Measurements from ENCODE around the gene ZFP3. TPM values are rescaled to one million over a fixed set of nuclear protein-coding genes. Genes with fewer than 3 reads are reported as not detected.
"Not testable (repeated sequence)": the region's sequence is repeated elsewhere in the genome, so short reads cannot be mapped to it uniquely, and the experiment has no call there.

Gene ZFP3
- total and polyA plus RNA-seq, 2 of the 4 experiments (the other 2 are of a cell fraction): 0.54 to 0.75 TPM

GRCh38 chr17:5124896-5125295 lies 46.6 kb downstream of the ZFP3 start:
- H4K5ac ChIP-seq (ENCODE audit: low read depth, low read length); H3K4ac ChIP-seq (ENCODE audit: low read depth, low read length); H3K79me1 ChIP-seq (ENCODE audit: low read depth in 1 of 2, low read length in 2 of 2); H2AFZ ChIP-seq (replicated peaks; ENCODE audit: low read length, poor library complexity); H3K27ac ChIP-seq (ENCODE audit: insufficient read depth, low read length); H3K9me1 ChIP-seq (ENCODE audit: insufficient read depth, low read length); ATAC-seq (ENCODE audit: low read depth); H3K9ac ChIP-seq (ENCODE audit: low read depth, low read length); H4K91ac ChIP-seq (ENCODE audit: insufficient read depth, low read depth, low read length); POLR2A ChIA-PET (ENCODE audit: unreplicated experiment); in situ Hi-C loops (cut with MboI; ENCODE audit: low sequenced_read_pairs); H3K23ac ChIP-seq (ENCODE audit: low read depth, low read length); H2BK20ac ChIP-seq (ENCODE audit: low read depth, low read length); H3K56ac ChIP-seq (ENCODE audit: extremely low read depth, insufficient read depth, low read length); H2BK120ac ChIP-seq (ENCODE audit: low read depth, low read length); H2BK15ac ChIP-seq (ENCODE audit: low read depth, low read length); intact Hi-C loops (cut with micrococcal nuclease); H4K20me1 ChIP-seq (ENCODE audit: insufficient read depth, low read length); H3K4me1 ChIP-seq (ENCODE audit: control insufficient read depth, insufficient read depth, low read length); DNase-seq; H2AK5ac ChIP-seq (ENCODE audit: low read depth, low read length); H3K4me3 ChIP-seq (ENCODE audit: insufficient read depth, low read depth, low read length); H4K8ac ChIP-seq (ENCODE audit: low read depth in 2 of 2, low read length in 2 of 2); H3K18ac ChIP-seq (ENCODE audit: low read depth, low read length); dilution Hi-C loops (cut with HindIII; ENCODE audit: low sequenced_read_pairs, unreplicated experiment); H3K4me2 ChIP-seq (ENCODE audit: low read depth, low read length); H2BK5ac ChIP-seq (ENCODE audit: low read depth, low read length, poor library complexity, severe bottlenecking); BruUV-seq (replicated peaks); H2AK9ac ChIP-seq (replicated peaks; ENCODE audit: low read depth, low read length, poor library complexity); H3K9me3 ChIP-seq (ENCODE audit: control insufficient read depth, insufficient read depth, low read length); H3K14ac ChIP-seq (replicated peaks; ENCODE audit: low read depth, low read length); CTCF ChIA-PET; H3K36me3 ChIP-seq (ENCODE audit: control insufficient read depth, insufficient read depth, low read length): not testable (repeated sequence)
- 83% methylated on average over 6 of the region's 7 CpGs; no CpG with 5 or more reads in 1 of the 2 experiments for WGBS, 2 experiments (ENCODE audit: extremely low coverage in 2 of 2, insufficient read length in 1 of 2)
- H3K27me3 ChIP-seq (ENCODE audit: control insufficient read depth, insufficient read depth, low read length): peaks cover 32% of the 10 kb centered on the region
